ENCODE results near the gene CASP7. TPM values are rescaled to one million over a fixed set of nuclear protein-coding genes. Genes with fewer than 3 reads are reported as not detected.

The CASP7 gene
- total RNA-seq, 1 experiment from 2014 or later = 4.7 TPM

GRCh38 chr10:113695691-113696090 is 16.0 kb downstream of the CASP7 start:
- no peak overlapping the region for H3T11ph ChIP-seq (ENCODE audit: low read length)
- H3K27ac ChIP-seq (ENCODE audit: insufficient read length, low read depth, low read length) = no peak overlapping the region
- H3K79me1 ChIP-seq (ENCODE audit: insufficient read depth, low read depth, low read length, poor library complexity, severe bottlenecking) = no peaks in the 10 kb centered on the region
- H3K4me1 ChIP-seq (ENCODE audit: insufficient read depth, low read length) = no peaks in the 10 kb centered on the region
- whole genome bisulfite sequencing (ENCODE audit: extremely low coverage, insufficient read length, low lambda C conversion rate) = no CpG with 5 or more reads among the region's 1 CpG
- H3K9me3 Mint-ChIP-seq = peaks cover 8 to 15% of the 10 kb centered on the region in 2 experiments
- H3K27me3 Mint-ChIP-seq (ENCODE audit: low read depth) = peaks cover 1% of the 10 kb centered on the region; the same call in 1 of the 2 replicates
- H3K23ac ChIP-seq (ENCODE audit: insufficient read length, low read depth, low read length) = no peak overlapping the region
- no peak overlapping the region for H3K4me2 ChIP-seq (ENCODE audit: insufficient read depth, insufficient read length, low read length)
- H4K20me1 ChIP-seq (ENCODE audit: control insufficient read depth, insufficient read depth, insufficient read length) = no peaks in the 10 kb centered on the region
- no peak overlapping the region for H2AK5ac ChIP-seq (ENCODE audit: insufficient read length, low read length)
- peaks cover 16 to 22% of the 10 kb centered on the region in 2 experiments for H3K4me1 Mint-ChIP-seq
- no peak overlapping the region for H2BK5ac ChIP-seq (ENCODE audit: insufficient read length, low read length)
- TF ChIP-seq, protein P1, sequence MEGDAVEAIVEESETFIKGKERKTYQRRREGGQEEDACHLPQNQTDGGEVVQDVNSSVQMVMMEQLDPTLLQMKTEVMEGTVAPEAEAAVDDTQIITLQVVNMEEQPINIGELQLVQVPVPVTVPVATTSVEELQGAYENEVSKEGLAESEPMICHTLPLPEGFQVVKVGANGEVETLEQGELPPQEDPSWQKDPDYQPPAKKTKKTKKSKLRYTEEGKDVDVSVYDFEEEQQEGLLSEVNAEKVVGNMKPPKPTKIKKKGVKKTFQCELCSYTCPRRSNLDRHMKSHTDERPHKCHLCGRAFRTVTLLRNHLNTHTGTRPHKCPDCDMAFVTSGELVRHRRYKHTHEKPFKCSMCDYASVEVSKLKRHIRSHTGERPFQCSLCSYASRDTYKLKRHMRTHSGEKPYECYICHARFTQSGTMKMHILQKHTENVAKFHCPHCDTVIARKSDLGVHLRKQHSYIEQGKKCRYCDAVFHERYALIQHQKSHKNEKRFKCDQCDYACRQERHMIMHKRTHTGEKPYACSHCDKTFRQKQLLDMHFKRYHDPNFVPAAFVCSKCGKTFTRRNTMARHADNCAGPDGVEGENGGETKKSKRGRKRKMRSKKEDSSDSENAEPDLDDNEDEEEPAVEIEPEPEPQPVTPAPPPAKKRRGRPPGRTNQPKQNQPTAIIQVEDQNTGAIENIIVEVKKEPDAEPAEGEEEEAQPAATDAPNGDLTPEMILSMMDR (conservative IDR thresholded peaks at IDR 0.05) = no peak
- peaks cover 13 to 29% (median 14%) of the 10 kb centered on the region in 3 experiments for H3K36me3 Mint-ChIP-seq (ENCODE audit: insufficient read depth in 1 of 3, low read depth in 3 of 3)
- H2BK120ac ChIP-seq (ENCODE audit: low read depth, low read length, poor library complexity, severe bottlenecking) = no peak overlapping the region
- no peaks in the 10 kb centered on the region for H3K79me2 ChIP-seq (ENCODE audit: insufficient read depth, low read length)
- H2BK12ac ChIP-seq (ENCODE audit: insufficient read length, low read depth, low read length) = no peak overlapping the region
- no peak overlapping the region for H3K9ac ChIP-seq (ENCODE audit: extremely low read depth, insufficient read length, low read length)
- no peaks in the 10 kb centered on the region for H3K27me3 ChIP-seq (ENCODE audit: insufficient read depth, low read length)
- no peak overlapping the region for H4K91ac ChIP-seq (ENCODE audit: insufficient read length, low read depth, low read length)
- no peak overlapping the region for H4K5ac ChIP-seq (ENCODE audit: insufficient read length, low read depth, low read length)
- no peak overlapping the region for H3K18ac ChIP-seq (ENCODE audit: insufficient read length, low read depth, low read length)
- no peak for DNase-seq
- no peak overlapping the region for H4K8ac ChIP-seq (replicated peaks; ENCODE audit: insufficient read length, low read depth, low read length)
- no peak overlapping the region for H2BK20ac ChIP-seq (ENCODE audit: low read depth, low read length, poor library complexity, severe bottlenecking)
- H2AFZ ChIP-seq (ENCODE audit: low read length) = no peak overlapping the region
- peaks cover 2% of the 10 kb centered on the region for H3K23me2 ChIP-seq (ENCODE audit: insufficient read length, low read depth, low read length, poor library complexity, severe bottlenecking)
- H3K27ac Mint-ChIP-seq = no peak overlapping the region
- H3K9me3 ChIP-seq (ENCODE audit: control insufficient read depth, low read depth, low read length) = no peaks in the 10 kb centered on the region
- H3K4ac ChIP-seq (ENCODE audit: low read depth, low read length) = no peak overlapping the region
- no peak overlapping the region for H2BK15ac ChIP-seq (ENCODE audit: low read depth, low read length)
- no peak overlapping the region for H3K4me3 Mint-ChIP-seq
- no peak overlapping the region for H3K56ac ChIP-seq (ENCODE audit: insufficient read length, low read depth, low read length)
- H3K14ac ChIP-seq (ENCODE audit: insufficient read depth, low read length) = no peak overlapping the region

Data from H9 (cell line).